Myocyte (in vitro differentiated cells): Measurements from ENCODE around the gene NUDCD3. TPM values are rescaled to one million over a fixed set of nuclear protein-coding genes. Genes with fewer than 3 reads are reported as not detected.

Source experiments
- DNase-seq: peaks from one replicate; pipeline ENCODE4 v3.0.0-alpha.2; 2012; ENCODE audit warnings: low read depth
- total RNA-seq: library from RNA; depleted of rRNA; stranded (reverse); fragments of >200 nt; gene quantifications from 2 replicates; pipeline ENCODE4 v1.2.3, GENCODE V29; 2014

NUDCD3 gene
- total RNA-seq, 1 donor from 2014 or later, result 84.3 TPM

GRCh38 chr7:44482502-44483485, 7.7 kb downstream of the NUDCD3 start:
- no peak for DNase-seq

GRCh38 chr7:44477938-44478337, 12.5 kb downstream of the NUDCD3 start:
- no peak for DNase-seq

- peak; percentile 94 for DNase-seq
Measured at GRCh38 chr7:44477063-44477830, 13.2 kb downstream of the NUDCD3 start.

GRCh38 chr7:44476313-44476712, 14.1 kb downstream of the NUDCD3 start:
- no peak for DNase-seq

GRCh38 chr7:44473295-44473694, 17.2 kb downstream of the NUDCD3 start:
- no peak for DNase-seq

- DNase-seq, result no peak
Measured at GRCh38 chr7:44472843-44473242, 17.6 kb downstream of the NUDCD3 start.

- DNase-seq, result peak; percentile 49
Measured at GRCh38 chr7:44471850-44472249, 18.6 kb downstream of the NUDCD3 start.

- DNase-seq, result no peak
Measured at GRCh38 chr7:44471436-44471835, 19.0 kb downstream of the NUDCD3 start.

- DNase-seq, result no peak
Measured at GRCh38 chr7:44470628-44471245, 19.7 kb downstream of the NUDCD3 start.

GRCh38 chr7:44470135-44470479, 20.4 kb downstream of the NUDCD3 start:
- peak; percentile 81 for DNase-seq

- peak; percentile 61 for DNase-seq
Measured at GRCh38 chr7:44469461-44470134, 20.9 kb downstream of the NUDCD3 start.

GRCh38 chr7:44467217-44467548, 23.3 kb downstream of the NUDCD3 start:
- DNase-seq, result no peak

GRCh38 chr7:44466300-44467216, 23.9 kb downstream of the NUDCD3 start:
- DNase-seq, result no peak

- no peak for DNase-seq
Measured at GRCh38 chr7:44465490-44465889, 25.0 kb downstream of the NUDCD3 start.

GRCh38 chr7:44463169-44463808, 27.2 kb downstream of the NUDCD3 start:
- peak; percentile 80 for DNase-seq

GRCh38 chr7:44461387-44461786, 29.1 kb downstream of the NUDCD3 start:
- no peak for DNase-seq

- DNase-seq, result no peak
Measured at GRCh38 chr7:44460325-44460724, 30.1 kb downstream of the NUDCD3 start.

GRCh38 chr7:44455155-44455554, 35.3 kb downstream of the NUDCD3 start:
- DNase-seq, result no peak

- DNase-seq, result peak; percentile 63
Measured at GRCh38 chr7:44454348-44454747, 36.1 kb downstream of the NUDCD3 start.

GRCh38 chr7:44451123-44451522, 39.3 kb downstream of the NUDCD3 start:
- no peak for DNase-seq
